HepG2 (cell line): ENCODE measurements around the gene ATG2A. TPM values are rescaled to one million over a fixed set of nuclear protein-coding genes. Genes with fewer than 3 reads are reported as not detected.

Source experiments
- ARID2 ChIP-seq: sonication (generic); formaldehyde crosslinking; IDR thresholded peaks from 2 replicates; pipeline ENCODE4 v1.8.1; 2022; ENCODE audit warnings: mild to moderate bottlenecking, missing genetic modification reagents, borderline replicate concordance
- EED ChIP-seq: sonication (generic); formaldehyde crosslinking; IDR thresholded peaks from 2 replicates; pipeline ENCODE4 v1.5.0; 2020; ENCODE audit warnings: mild to moderate bottlenecking, missing genetic modification reagents
- HDAC2 ChIP-seq: sonication (generic); formaldehyde crosslinking; IDR thresholded peaks from 2 replicates; pipeline ENCODE4 v1.4.0; 2020; ENCODE audit warnings: missing genetic modification reagents
- MEIS1 ChIP-seq: sonication (generic); formaldehyde crosslinking; IDR thresholded peaks from 2 replicates; pipeline ENCODE4 v1.9.0; 2021; ENCODE audit warnings: mild to moderate bottlenecking, missing genetic modification reagents, moderate library complexity, borderline replicate concordance
- MXI1 ChIP-seq: IDR thresholded peaks from 3 replicates; pipeline ENCODE4 v1.6.1; 2012; ENCODE audit warnings: low read depth, low read length, inconsistent platforms, borderline replicate concordance
- PAF1 ChIP-seq: IDR thresholded peaks from 2 replicates; pipeline ENCODE4 v1.6.1; 2016; ENCODE audit warnings: missing genetic modification reagents, missing compliant biosample characterization
- PHB2 ChIP-seq: fragments of 450-650 bp; IDR thresholded peaks from 2 replicates; pipeline ENCODE4 v1.6.1; 2018; ENCODE audit not compliant: partially characterized antibody
- PHF5A ChIP-seq: IDR thresholded peaks from one replicate; pipeline ENCODE4 v1.6.1; 2018; ENCODE audit warnings: low read depth, missing genetic modification reagents; ENCODE audit not compliant: unreplicated experiment
- SRY ChIP-seq: sonication (generic); formaldehyde crosslinking; IDR thresholded peaks from 2 replicates; pipeline ENCODE4 v1.8.0; 2022; ENCODE audit warnings: mild to moderate bottlenecking, missing genetic modification reagents
- TCF7L2 ChIP-seq: IDR thresholded peaks from 2 replicates; pipeline ENCODE4 v1.6.1; 2011; ENCODE audit warnings: mild to moderate bottlenecking, low read depth, low read length, moderate library complexity
- ZNF143 ChIP-seq: sonication (generic); formaldehyde crosslinking; IDR thresholded peaks from 2 replicates; pipeline ENCODE4 v1.4.0; 2020; ENCODE audit warnings: missing genetic modification reagents
- ZNF317 ChIP-seq: sonication (generic); formaldehyde crosslinking; IDR thresholded peaks from 2 replicates; pipeline ENCODE4 v1.5.0; 2020; ENCODE audit warnings: mild to moderate bottlenecking, missing genetic modification reagents
- ZNF362 ChIP-seq: sonication (generic); formaldehyde crosslinking; IDR thresholded peaks from 2 replicates; pipeline ENCODE4 v1.4.0; 2020; ENCODE audit warnings: missing genetic modification reagents, mild to moderate bottlenecking, borderline replicate concordance
- ZNF44 ChIP-seq: sonication (generic); formaldehyde crosslinking; IDR thresholded peaks from 2 replicates; pipeline ENCODE4 v1.5.1; 2020; ENCODE audit warnings: mild to moderate bottlenecking, missing genetic modification reagents
- ZNF451 ChIP-seq: sonication (generic); formaldehyde crosslinking; IDR thresholded peaks from 2 replicates; pipeline ENCODE4 v1.5.0; 2020; ENCODE audit warnings: mild to moderate bottlenecking, missing genetic modification reagents
- ZNF503 ChIP-seq: sonication (generic); formaldehyde crosslinking; IDR thresholded peaks from 2 replicates; pipeline ENCODE4 v1.4.0; 2020; ENCODE audit warnings: missing genetic modification reagents
- ZNF567 ChIP-seq: sonication (generic); formaldehyde crosslinking; IDR thresholded peaks from 2 replicates; pipeline ENCODE4 v1.8.1; 2023; ENCODE audit warnings: mild to moderate bottlenecking, missing genetic modification reagents, borderline replicate concordance
- ZNF761 ChIP-seq: sonication (generic); formaldehyde crosslinking; conservative IDR thresholded peaks from 2 replicates; pipeline ENCODE4 v1.4.0; 2020; ENCODE audit warnings: mild to moderate bottlenecking, missing genetic modification reagents
- polyA plus RNA-seq, 8 experiments: library from polyadenylated mRNA; depleted of rRNA in 3 of 8; stranded (reverse) in 7 of 8; unstranded in 1 of 8; fragments of >200 nt; fragmentation: Illumina TruSeq in 4 of 8; extraction: Trizol in 4 of 8; gene quantifications; 2 replicates each; pipeline versions ENCODE4 v1.2.1 to v1.2.3, GENCODE V29; 2011 to 2016; ENCODE audit warnings: low read depth in 4 of 8, missing spikeins in 1 of 8, mixed read lengths in 1 of 8; ENCODE audit not compliant: insufficient read depth in 1 of 8
- total RNA-seq, 5 experiments: library from RNA; depleted of rRNA; stranded (reverse); fragments of >200 nt; fragmentation: Illumina TruSeq; extraction: Trizol; gene quantifications; 2 replicates each; pipeline ENCODE4 v1.2.3, GENCODE V29; 2016; ENCODE audit warnings: low read depth in 1 of 5
- TF ChIP-seq, protein P1 (sequence below): sonication (generic); formaldehyde crosslinking; IDR thresholded peaks from 2 replicates; pipeline ENCODE4 v1.9.0; 2022; ENCODE audit warnings: low read depth, missing genetic modification reagents
- TF ChIP-seq, protein P2 (sequence below): sonication (generic); formaldehyde crosslinking; IDR thresholded peaks from 2 replicates; pipeline ENCODE4 v1.9.0; 2021; ENCODE audit warnings: missing genetic modification reagents, mild to moderate bottlenecking, borderline replicate concordance
- TF ChIP-seq, protein P3 (sequence below): IDR thresholded peaks from 2 replicates; pipeline ENCODE4 v1.6.1; 2016

Gene ATG2A
- total and polyA plus RNA-seq, 2 of the 13 experiments (the other 11 are each of a cell fraction or from before 2014, with no cell fraction given), result 6.7 to 8.0 TPM

DNA sequence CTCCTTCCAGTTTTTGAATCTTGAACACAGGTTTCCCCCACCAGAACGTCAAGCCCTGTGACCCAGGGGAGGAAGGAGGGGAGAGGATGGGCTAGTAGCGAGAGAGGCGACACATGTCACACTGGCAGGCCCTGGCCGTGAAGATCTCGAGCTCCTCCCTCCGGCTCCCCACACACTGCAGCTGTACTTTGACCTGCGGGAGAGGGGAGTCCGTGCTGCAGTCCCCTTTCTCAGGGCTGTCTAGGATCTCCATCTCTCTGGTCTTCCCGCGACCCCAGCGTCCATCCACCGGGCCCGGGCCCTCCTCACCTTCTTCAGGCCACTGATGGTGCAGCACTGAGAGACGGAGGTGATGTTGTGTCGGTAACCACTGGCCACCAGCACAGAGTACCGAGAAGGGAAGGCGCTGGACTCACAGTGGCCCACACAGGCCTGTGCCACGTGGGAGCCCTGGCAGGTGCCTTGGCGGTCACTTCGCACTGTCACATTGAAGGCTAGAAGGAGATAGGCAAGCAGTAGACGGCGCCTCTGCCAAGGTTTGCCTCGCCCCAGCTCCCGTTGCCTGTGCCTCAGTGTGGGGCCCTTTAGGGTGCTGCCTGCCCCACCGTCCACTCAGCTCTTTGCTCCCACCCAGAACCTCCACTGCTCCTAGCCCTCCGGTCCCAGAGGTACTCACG, 17.8 kb upstream of the ATG2A start (continued):
- TF ChIP-seq ARID2 (CRISPR knock-in tag) (no peak), PAF1 (CRISPR knock-in tag) (no peak), ZNF362 (no peak), EED (CRISPR knock-in tag) (no peak; the same call in 1 of the 2 replicates), PHF5A (CRISPR knock-in tag) (no peak), ZNF761 (CRISPR knock-in tag) (no peak), ZNF317 (CRISPR knock-in tag) (no peak), PHB2 (no peak), MEIS1 (CRISPR knock-in tag) (no peak), HDAC2 (CRISPR knock-in tag) (peak; percentile 61; the same call in 1 of the 2 replicates), ZNF451 (CRISPR knock-in tag) (no peak; the same call in 1 of the 2 replicates), ZNF44 (CRISPR knock-in tag) (peak; percentile 77; the same call in 1 of the 2 replicates), ZNF503 (CRISPR knock-in tag) (no peak), ZNF143 (CRISPR knock-in tag) (no peak), SRY (CRISPR knock-in tag) (no peak), TCF7L2 (no peak), ZNF567 (CRISPR knock-in tag) (0 out of 2 replicates have a peak, but pooled peaks have one; percentile 85), MXI1 (peak; percentile 56; the same call in 1 of the 3 replicates)
- TF ChIP-seq, protein P1, sequence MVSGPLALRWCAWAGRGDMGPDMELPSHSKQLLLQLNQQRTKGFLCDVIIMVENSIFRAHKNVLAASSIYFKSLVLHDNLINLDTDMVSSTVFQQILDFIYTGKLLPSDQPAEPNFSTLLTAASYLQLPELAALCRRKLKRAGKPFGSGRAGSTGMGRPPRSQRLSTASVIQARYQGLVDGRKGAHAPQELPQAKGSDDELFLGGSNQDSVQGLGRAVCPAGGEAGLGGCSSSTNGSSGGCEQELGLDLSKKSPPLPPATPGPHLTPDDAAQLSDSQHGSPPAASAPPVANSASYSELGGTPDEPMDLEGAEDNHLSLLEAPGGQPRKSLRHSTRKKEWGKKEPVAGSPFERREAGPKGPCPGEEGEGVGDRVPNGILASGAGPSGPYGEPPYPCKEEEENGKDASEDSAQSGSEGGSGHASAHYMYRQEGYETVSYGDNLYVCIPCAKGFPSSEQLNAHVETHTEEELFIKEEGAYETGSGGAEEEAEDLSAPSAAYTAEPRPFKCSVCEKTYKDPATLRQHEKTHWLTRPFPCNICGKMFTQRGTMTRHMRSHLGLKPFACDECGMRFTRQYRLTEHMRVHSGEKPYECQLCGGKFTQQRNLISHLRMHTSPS (CRISPR knock-in tag), result no peak
- TF ChIP-seq, protein P2, sequence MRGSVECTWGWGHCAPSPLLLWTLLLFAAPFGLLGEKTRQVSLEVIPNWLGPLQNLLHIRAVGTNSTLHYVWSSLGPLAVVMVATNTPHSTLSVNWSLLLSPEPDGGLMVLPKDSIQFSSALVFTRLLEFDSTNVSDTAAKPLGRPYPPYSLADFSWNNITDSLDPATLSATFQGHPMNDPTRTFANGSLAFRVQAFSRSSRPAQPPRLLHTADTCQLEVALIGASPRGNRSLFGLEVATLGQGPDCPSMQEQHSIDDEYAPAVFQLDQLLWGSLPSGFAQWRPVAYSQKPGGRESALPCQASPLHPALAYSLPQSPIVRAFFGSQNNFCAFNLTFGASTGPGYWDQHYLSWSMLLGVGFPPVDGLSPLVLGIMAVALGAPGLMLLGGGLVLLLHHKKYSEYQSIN (CRISPR knock-in tag), result no peak
- TF ChIP-seq, protein P3, sequence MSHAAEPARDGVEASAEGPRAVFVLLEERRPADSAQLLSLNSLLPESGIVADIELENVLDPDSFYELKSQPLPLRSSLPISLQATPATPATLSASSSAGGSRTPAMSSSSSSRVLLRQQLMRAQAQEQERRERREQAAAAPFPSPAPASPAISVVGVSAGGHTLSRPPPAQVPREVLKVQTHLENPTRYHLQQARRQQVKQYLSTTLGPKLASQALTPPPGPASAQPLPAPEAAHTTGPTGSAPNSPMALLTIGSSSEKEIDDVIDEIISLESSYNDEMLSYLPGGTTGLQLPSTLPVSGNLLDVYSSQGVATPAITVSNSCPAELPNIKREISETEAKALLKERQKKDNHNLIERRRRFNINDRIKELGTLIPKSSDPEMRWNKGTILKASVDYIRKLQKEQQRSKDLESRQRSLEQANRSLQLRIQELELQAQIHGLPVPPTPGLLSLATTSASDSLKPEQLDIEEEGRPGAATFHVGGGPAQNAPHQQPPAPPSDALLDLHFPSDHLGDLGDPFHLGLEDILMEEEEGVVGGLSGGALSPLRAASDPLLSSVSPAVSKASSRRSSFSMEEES (CRISPR knock-in tag), result no peak
